BLaER1 (cell line): ENCODE measurements around the gene CDH23.

Source experiments
- H3K27ac ChIP-seq: shearing (Covaris generic); formaldehyde crosslinking; 2 replicates; pipeline ENCODE4 v1.8.1; 2022
- H3K27me3 ChIP-seq: shearing (Covaris generic); formaldehyde crosslinking; 2 replicates; pipeline ENCODE4 v1.8.1; 2022
- H3K36me3 ChIP-seq: shearing (Covaris generic); formaldehyde crosslinking; 2 replicates; pipeline ENCODE4 v1.8.1; 2022
- H3K4me1 ChIP-seq: shearing (Covaris generic); formaldehyde crosslinking; 2 replicates; pipeline ENCODE4 v1.8.1; 2022
- H3K4me2 ChIP-seq: shearing (Covaris generic); formaldehyde crosslinking; 2 replicates; pipeline ENCODE4 v1.8.1; 2022
- H3K4me3 ChIP-seq: shearing (Covaris generic); formaldehyde crosslinking; 2 replicates; pipeline ENCODE4 v1.8.1; 2022
- H3K9ac ChIP-seq: shearing (Covaris generic); formaldehyde crosslinking; 2 replicates; pipeline ENCODE4 v1.8.1; 2022
- H3K9me3 ChIP-seq: shearing (Covaris generic); formaldehyde crosslinking; 2 replicates; pipeline ENCODE4 v1.8.1; 2022
- H4K20me1 ChIP-seq: shearing (Covaris generic); formaldehyde crosslinking; 2 replicates; pipeline ENCODE4 v1.8.1; 2022
- Cebpa-rat ChIP-seq: shearing (Covaris generic); IDR thresholded peaks from 2 replicates; pipeline ENCODE4 v1.8.1; 2022

CDH23 gene

GRCh38 chr10:71700731-71701368, 304.1 kb downstream of the CDH23 start:
- 0 out of 2 replicates have a peak overlapping the region, but pooled peaks have one; percentile 13 for H3K27ac ChIP-seq
- no peak overlapping the region; the same call in 1 of the 2 replicates for H3K9ac ChIP-seq
- no peaks in the 10 kb centered on the region for H3K36me3 ChIP-seq
- no peak overlapping the region for H3K4me3 ChIP-seq
- H3K4me2 ChIP-seq: no peak overlapping the region
- no peaks in the 10 kb centered on the region for H3K27me3 ChIP-seq
- no peaks in the 10 kb centered on the region for H3K9me3 ChIP-seq
- H3K4me1 ChIP-seq: peaks cover 26% of the 10 kb centered on the region
- H4K20me1 ChIP-seq: no peaks in the 10 kb centered on the region
- TF ChIP-seq Cebpa-rat: no peak

- no peaks in the 10 kb centered on the region for H3K9me3 ChIP-seq
- no peak overlapping the region for H3K4me3 ChIP-seq
- H3K36me3 ChIP-seq: no peaks in the 10 kb centered on the region
- no peak for TF ChIP-seq Cebpa-rat
- H4K20me1 ChIP-seq: no peaks in the 10 kb centered on the region
- no peaks in the 10 kb centered on the region for H3K27me3 ChIP-seq
- H3K9ac ChIP-seq: no peak overlapping the region; the same call in 1 of the 2 replicates
- no peak overlapping the region for H3K4me2 ChIP-seq
- peaks cover 18% of the 10 kb centered on the region for H3K4me1 ChIP-seq
- no peak overlapping the region for H3K27ac ChIP-seq
Observed at GRCh38 chr10:71701496-71702132, 304.9 kb downstream of the CDH23 start.

GRCh38 chr10:71703577-71703976, 306.9 kb downstream of the CDH23 start:
- no peaks in the 10 kb centered on the region for H3K36me3 ChIP-seq
- H3K27me3 ChIP-seq: no peaks in the 10 kb centered on the region
- no peak for TF ChIP-seq Cebpa-rat
- H3K9ac ChIP-seq: no peak overlapping the region
- no peak overlapping the region for H3K4me2 ChIP-seq
- H3K4me3 ChIP-seq: no peak overlapping the region
- no peak overlapping the region for H3K27ac ChIP-seq
- no peaks in the 10 kb centered on the region for H3K9me3 ChIP-seq
- peaks cover 19% of the 10 kb centered on the region for H3K4me1 ChIP-seq
- no peaks in the 10 kb centered on the region for H4K20me1 ChIP-seq

- Histone ChIP-seq H3K4me2 (no peak overlapping the region), H3K4me1 (peaks cover 31% of the 10 kb centered on the region), H4K20me1 (no peaks in the 10 kb centered on the region), H3K9ac (no peak overlapping the region), H3K9me3 (no peaks in the 10 kb centered on the region), H3K27ac (no peak overlapping the region), H3K4me3 (no peak overlapping the region), H3K27me3 (no peaks in the 10 kb centered on the region), H3K36me3 (no peaks in the 10 kb centered on the region)
- TF ChIP-seq Cebpa-rat: no peak
Observed at GRCh38 chr10:71704816-71705215, 308.1 kb downstream of the CDH23 start.

- no peaks in the 10 kb centered on the region for H3K9me3 ChIP-seq
- no peaks in the 10 kb centered on the region for H3K27me3 ChIP-seq
- H3K4me3 ChIP-seq: no peak overlapping the region
Observed at GRCh38 chr10:71705582-71705981, 308.9 kb downstream of the CDH23 start.

GRCh38 chr10:71706216-71707121, 309.7 kb downstream of the CDH23 start:
- no peak overlapping the region for H3K4me3 ChIP-seq
- H3K9me3 ChIP-seq: no peaks in the 10 kb centered on the region
- no peak overlapping the region for H3K4me2 ChIP-seq
- H4K20me1 ChIP-seq: no peaks in the 10 kb centered on the region
- H3K9ac ChIP-seq: no peak overlapping the region
- no peak for TF ChIP-seq Cebpa-rat
- no peak overlapping the region for H3K27ac ChIP-seq
- H3K36me3 ChIP-seq: no peaks in the 10 kb centered on the region
- peaks cover 34% of the 10 kb centered on the region for H3K4me1 ChIP-seq
- no peaks in the 10 kb centered on the region for H3K27me3 ChIP-seq

More at GRCh38 chr10:71705582-71705981, 308.9 kb downstream of the CDH23 start:
- Histone ChIP-seq H3K4me1 (peaks cover 33% of the 10 kb centered on the region), H3K36me3 (no peaks in the 10 kb centered on the region), H3K9ac (no peak overlapping the region), H4K20me1 (no peaks in the 10 kb centered on the region), H3K4me2 (no peak overlapping the region), H3K27ac (no peak overlapping the region)
- no peak for TF ChIP-seq Cebpa-rat

GRCh38 chr10:71707240-71707789, 310.6 kb downstream of the CDH23 start:
- 0 out of 2 replicates have a peak overlapping the region, but pooled peaks have one; percentile 28 for H3K27ac ChIP-seq
- H3K9me3 ChIP-seq: no peaks in the 10 kb centered on the region
- H3K4me2 ChIP-seq: peak overlapping the region; percentile 23; the same call in 1 of the 2 replicates
- no peaks in the 10 kb centered on the region for H3K27me3 ChIP-seq
- H3K4me1 ChIP-seq: peaks cover 43% of the 10 kb centered on the region
- H3K4me3 ChIP-seq: no peak overlapping the region
- H3K9ac ChIP-seq: no peak overlapping the region
- TF ChIP-seq Cebpa-rat: no peak
- no peaks in the 10 kb centered on the region for H4K20me1 ChIP-seq
- no peaks in the 10 kb centered on the region for H3K36me3 ChIP-seq

GRCh38 chr10:71708301-71708703, 311.6 kb downstream of the CDH23 start:
- no peak for TF ChIP-seq Cebpa-rat
- H3K9ac ChIP-seq: no peak overlapping the region
- H3K9me3 ChIP-seq: no peaks in the 10 kb centered on the region
- no peak overlapping the region for H3K27ac ChIP-seq
- no peak overlapping the region for H3K4me3 ChIP-seq
- peak overlapping the region; percentile 23 for H3K4me2 ChIP-seq
- no peaks in the 10 kb centered on the region for H4K20me1 ChIP-seq
- H3K27me3 ChIP-seq: no peaks in the 10 kb centered on the region
- peaks cover 53% of the 10 kb centered on the region for H3K4me1 ChIP-seq
- H3K36me3 ChIP-seq: no peaks in the 10 kb centered on the region
